Spleen (tissue), 11 donors: ENCODE results near the gene WHRN. TPM values are rescaled to one million over a fixed set of nuclear protein-coding genes. Genes with fewer than 3 reads are reported as not detected.

Source experiments
- DNase-seq: peaks from one replicate; pipeline ENCODE4 v3.0.0-alpha.2; 2020
- H3K27ac ChIP-seq, 8 donors: fragments of 200-600 bp; sonication (generic) in 7 of 8; 1 replicate in 4 of 8; 2 replicates in 4 of 8; pipeline versions ENCODE4 v1.5.0 to v1.8.0; 2016 to 2021; ENCODE audit warnings: inconsistent platforms in 4 of 8, mild to moderate bottlenecking in 4 of 8, moderate library complexity in 1 of 8
- H3K27me3 ChIP-seq, 7 donors: fragments of 200-600 bp; sonication (generic) in 6 of 7; replicated peaks in 1 of 7; 1 replicate in 4 of 7; 2 replicates in 3 of 7; pipeline versions ENCODE4 v1.5.0 to v1.8.0; 2016 to 2021; ENCODE audit warnings: inconsistent platforms in 3 of 7, mild to moderate bottlenecking in 1 of 7
- H3K36me3 ChIP-seq, 6 donors: fragments of 200-600 bp; sonication (generic) in 5 of 6; 1 replicate in 4 of 6; 2 replicates in 2 of 6; pipeline versions ENCODE4 v1.5.0 to v1.8.0; 2016 to 2021; ENCODE audit warnings: inconsistent platforms in 2 of 6
- H3K4me1 ChIP-seq, 6 donors: fragments of 200-600 bp; sonication (generic) in 5 of 6; 1 replicate in 3 of 6; 2 replicates in 3 of 6; pipeline versions ENCODE4 v1.5.0 to v1.8.0; 2016 to 2021; ENCODE audit warnings: inconsistent platforms in 3 of 6
- H3K4me3 ChIP-seq, 8 donors: fragments of 200-600 bp; sonication (generic) in 7 of 8; 1 replicate in 4 of 8; 2 replicates in 4 of 8; pipeline versions ENCODE4 v1.5.0 to v1.8.0; 2016 to 2021; ENCODE audit warnings: inconsistent platforms in 4 of 8, mild to moderate bottlenecking in 4 of 8, moderate library complexity in 2 of 8
- H3K9me3 ChIP-seq, 8 donors: fragments of 200-600 bp; sonication (generic) in 7 of 8; 1 replicate in 4 of 8; 2 replicates in 4 of 8; pipeline versions ENCODE4 v1.5.0 to v1.8.0; 2016 to 2021; ENCODE audit warnings: inconsistent platforms in 4 of 8
- CTCF ChIP-seq, 11 experiments: fragments of 200-600 bp in 7 of 11; fragments of 450-650 bp in 4 of 11; sonication (generic) in 4 of 11; IDR thresholded peaks in 8 of 11; conservative IDR thresholded peaks in 3 of 11; 1 replicate in 7 of 11; 2 replicates in 4 of 11; pipeline versions ENCODE4 v1.4.0 to v1.8.0; 2016 to 2021; ENCODE audit warnings: antibody characterized with exemption in 11 of 11, inconsistent platforms in 4 of 11, mild to moderate bottlenecking in 1 of 11
- POLR2A ChIP-seq, 3 donors: fragments of 450-650 bp; IDR thresholded peaks; one replicate each; pipeline ENCODE4 v1.5.1; 2017; ENCODE audit warnings: antibody characterized with exemption in 3 of 3, mild to moderate bottlenecking in 1 of 3
- POLR2AphosphoS5 ChIP-seq, 3 donors: sonication (generic); formaldehyde crosslinking; IDR thresholded peaks; one replicate each; pipeline ENCODE4 v1.5.1; 2017; ENCODE audit warnings: antibody characterized with exemption in 3 of 3
- WGBS, 5 donors: extraction: QIAGEN DNeasy Blood & Tissue Kit in 3 of 5; methylation state at CpG; one replicate each; pipeline versions ENCODE4 v1.1.5 to v1.1.7; 2013 to 2018; 5-methylcytosine and 5-hydroxymethylcytosine counted together
- intact Hi-C: fragments of 100-400 bp; cut with DNase I; formaldehyde crosslinking; loops from one replicate; pipeline ENCODE4 v1.15.0; 2023; ENCODE audit warnings: low total_unique reads
- polyA plus RNA-seq, 3 donors: library from polyadenylated mRNA; stranded (reverse); fragments of 200-250 nt; gene quantifications; one replicate each; pipeline ENCODE4 v1.2.1, GENCODE V29; 2013
- total RNA-seq, 7 donors: library from RNA; depleted of rRNA in 3 of 7; stranded (reverse); fragments of >200 nt in 3 of 7; fragmentation: NEBNext Ultra II Directional in 4 of 7; extraction: Animal tissue kit (Norgen Biotek cat#: 25700) in 4 of 7; gene quantifications; one replicate each; pipeline versions ENCODE4 v1.1.0 to v1.2.1, GENCODE V29; 2016 to 2021
- donor health status: healthy with polysubstance abuse.
- donor health status: DM: no; HTN: no; CAD: no; lungs with moderate emphysema.
- donor health status: DM: no; HTN: no; CAD: no.
- donor health status: Bipolar disorder and iron deficiency.
- donor health status: healthy.
- donor health status: DM: no; HTN: no; CAD: no.
- donor health status: DM: yes; HTN: yes; CAD: no.

The WHRN gene
- total and polyA plus RNA-seq, 10 donors: 3.7 to 51.6 (median 26.8) TPM

DNA sequence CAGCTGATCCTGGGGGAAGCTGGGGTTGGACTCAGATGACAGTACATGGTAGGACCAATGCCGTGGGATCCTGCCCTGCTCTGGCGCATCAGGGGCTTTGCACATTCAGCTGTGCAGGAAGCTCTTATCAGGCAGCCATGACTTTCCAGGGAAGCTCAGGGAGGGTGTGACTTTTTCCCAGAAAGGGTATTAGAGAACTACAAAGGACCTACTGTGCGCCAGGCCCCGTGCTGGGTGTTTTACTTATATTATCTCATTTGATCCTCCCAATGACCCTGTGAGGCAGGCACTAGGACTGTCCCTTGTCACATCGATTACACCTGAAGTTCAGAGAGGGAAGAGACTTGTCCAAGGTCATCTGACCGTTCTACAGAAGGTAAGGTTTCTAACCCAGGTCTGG, 93.8 kb downstream of the WHRN start:
- 88 to 95% (median 90%) methylated on average over 6 of the region's 6 CpGs for WGBS, 5 donors
- TF ChIP-seq POLR2A (IDR thresholded peaks at IDR 0.05) (no peak), CTCF (IDR thresholded peaks at IDR 0.05 in 8 of 11, conservative IDR thresholded peaks at IDR 0.05 in 3 of 11) (no peak), POLR2AphosphoS5 (IDR thresholded peaks at IDR 0.05) (no peak)
- no peak for DNase-seq
- H3K27ac ChIP-seq: no peak overlapping the region
- peaks cover 6 to 35% (median 19%) of the 10 kb centered on the region in 6 donors for H3K4me1 ChIP-seq
- H3K27me3 ChIP-seq: no peaks in the 10 kb centered on the region
- no peak overlapping the region for H3K4me3 ChIP-seq
- H3K9me3 ChIP-seq: no peaks in the 10 kb centered on the region
- peaks cover 0 to 12% (median 2%) of the 10 kb centered on the region in 6 donors for H3K36me3 ChIP-seq
- intact Hi-C loops: no loop called here

- H3K36me3 ChIP-seq: peaks cover 0 to 16% (median 4%) of the 10 kb centered on the region in 6 donors
- DNase-seq: no peak
- H3K4me3 ChIP-seq: no peak overlapping the region
- H3K9me3 ChIP-seq: no peaks in the 10 kb centered on the region
- peaks cover 6 to 33% (median 20%) of the 10 kb centered on the region in 6 donors for H3K4me1 ChIP-seq
- no peaks in the 10 kb centered on the region for H3K27me3 ChIP-seq
- WGBS, 5 donors: 85 to 95% (median 94%) methylated on average over 8 of the region's 8 CpGs
- intact Hi-C loops: no loop called here
- H3K27ac ChIP-seq: no peak overlapping the region
- TF ChIP-seq CTCF (IDR thresholded peaks at IDR 0.05 in 8 of 11, conservative IDR thresholded peaks at IDR 0.05 in 3 of 11) (no peak), POLR2A (IDR thresholded peaks at IDR 0.05) (no peak), POLR2AphosphoS5 (IDR thresholded peaks at IDR 0.05) (no peak)
Measured at GRCh38 chr9:114410910-114411309, 94.4 kb downstream of the WHRN start.

- intact Hi-C loops: loop anchor here (5.0 kb wide), 1 partner anchor 97 kb away; the partner anchor contains the start of gene WHRN
- WGBS, 5 donors: 69 to 77% (median 73%) methylated on average over 5 of the region's 5 CpGs
Measured at GRCh38 chr9:114409842-114410241, 95.4 kb downstream of the WHRN start.

DNA sequence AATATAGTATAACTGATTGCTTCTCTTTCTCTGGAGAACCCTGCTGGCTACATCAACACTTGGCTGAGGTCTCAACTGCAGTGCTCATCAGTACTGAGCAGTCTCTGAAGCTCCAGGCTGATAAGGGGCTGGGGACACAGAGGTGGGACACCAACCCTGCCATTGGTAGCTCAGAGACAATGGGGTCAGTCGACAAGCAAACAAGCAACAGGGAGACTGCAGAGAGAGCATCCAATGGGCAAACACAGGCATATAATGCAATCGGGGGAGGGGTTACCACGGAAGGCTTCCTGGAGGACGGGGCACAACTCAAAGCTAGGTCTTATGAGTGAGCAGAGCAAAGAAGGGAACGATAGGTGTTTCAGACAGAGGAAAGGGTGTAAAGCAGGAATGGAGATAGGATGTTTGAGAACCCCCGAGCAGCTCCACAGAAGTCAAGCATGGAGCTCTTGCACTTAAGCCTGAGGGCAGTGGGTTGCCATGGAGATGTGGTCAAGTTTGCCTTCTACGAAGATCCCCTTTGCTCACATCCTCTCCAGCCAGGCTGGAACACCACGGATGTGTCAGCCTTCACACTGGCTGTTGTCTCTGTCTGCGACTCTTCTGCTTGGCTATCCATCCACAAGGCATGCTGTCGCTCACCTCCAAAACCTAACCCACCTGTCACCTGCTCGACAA, 96.0 kb downstream of the WHRN start:
- 59 to 73% (median 67%) methylated on average over 11 of the region's 11 CpGs for WGBS, 5 donors
- H3K9me3 ChIP-seq: no peaks in the 10 kb centered on the region
- no peak overlapping the region for H3K4me3 ChIP-seq
- intact Hi-C loops: loop anchor here (5.0 kb wide), 1 partner anchor 98 kb away; the partner anchor contains the start of gene WHRN
- no peak for DNase-seq
- peaks cover 0 to 16% (median 4%) of the 10 kb centered on the region in 6 donors for H3K36me3 ChIP-seq
- TF ChIP-seq CTCF (IDR thresholded peaks at IDR 0.05 in 8 of 11, conservative IDR thresholded peaks at IDR 0.05 in 3 of 11) (no peak), POLR2AphosphoS5 (IDR thresholded peaks at IDR 0.05) (no peak), POLR2A (IDR thresholded peaks at IDR 0.05) (no peak)
- H3K27me3 ChIP-seq: no peaks in the 10 kb centered on the region
- H3K4me1 ChIP-seq: peaks cover 0 to 32% (median 21%) of the 10 kb centered on the region in 6 donors
- no peak overlapping the region for H3K27ac ChIP-seq

More at GRCh38 chr9:114409842-114410241, 95.4 kb downstream of the WHRN start:
- Histone ChIP-seq H3K9me3 (no peaks in the 10 kb centered on the region), H3K4me1 (peaks cover 6 to 38% (median 26%) of the 10 kb centered on the region in 6 donors), H3K27me3 (no peaks in the 10 kb centered on the region), H3K36me3 (peaks cover 0 to 16% (median 4%) of the 10 kb centered on the region in 6 donors), H3K4me3 (no peak overlapping the region), H3K27ac (no peak overlapping the region)
- TF ChIP-seq POLR2A (IDR thresholded peaks at IDR 0.05): no peak
- no peak for DNase-seq
